GM23338 (cell line): ENCODE results near the gene ISLR2.

Experiments used
- CREB1 ChIP-seq: fragments of 250-450 bp; sonication (Bioruptor Pico); IDR thresholded peaks from 2 replicates; pipeline ENCODE4 v1.5.0; 2020; ENCODE audit warnings: low read depth, mild to moderate bottlenecking, moderate library complexity
- ETS1 ChIP-seq: IDR thresholded peaks from 2 replicates; pipeline ENCODE4 v1.6.1; 2016; ENCODE audit warnings: antibody characterized with exemption
- EZH2 ChIP-seq: fragments of 200-600 bp; sonication (generic); IDR thresholded peaks from one replicate; pipeline ENCODE4 v1.8.0; 2017; ENCODE audit warnings: antibody characterized with exemption, mild to moderate bottlenecking, low read depth; ENCODE audit not compliant: unreplicated experiment
- EZH2phosphoT487 ChIP-seq: fragments of 200-600 bp; sonication (generic); IDR thresholded peaks from one replicate; pipeline ENCODE4 v1.8.1; 2018; ENCODE audit warnings: antibody characterized with exemption; ENCODE audit not compliant: unreplicated experiment
- POLR2AphosphoS5 ChIP-seq: IDR thresholded peaks from 2 replicates; pipeline ENCODE4 v1.6.1; 2016; ENCODE audit warnings: antibody characterized with exemption, low read depth
- ZNF114 ChIP-seq: fragments of 250-450 bp; sonication (Bioruptor Pico); IDR thresholded peaks from 2 replicates; pipeline ENCODE4 v1.5.0; 2020; ENCODE audit warnings: mild to moderate bottlenecking, moderate library complexity
- ZNF331 ChIP-seq: fragments of 250-450 bp; sonication (Bioruptor Pico); IDR thresholded peaks from 2 replicates; pipeline ENCODE4 v1.5.0; 2020; ENCODE audit warnings: low read depth, mild to moderate bottlenecking, moderate library complexity
- TF ChIP-seq, protein P1 (sequence below), 2 experiments: fragments of 200-600 bp in 1 of 2; sonication (generic) in 1 of 2; conservative IDR thresholded peaks; 2 replicates each; pipeline versions ENCODE4 v1.5.1 to v1.6.1; 2016 to 2017; ENCODE audit warnings: antibody characterized with exemption in 2 of 2, low read depth in 2 of 2, mild to moderate bottlenecking in 2 of 2, moderate library complexity in 1 of 2
- TF ChIP-seq, protein P2 (sequence below): IDR thresholded peaks from one replicate; pipeline ENCODE4 v1.6.1; 2018; ENCODE audit warnings: antibody characterized with exemption; ENCODE audit not compliant: unreplicated experiment

DNA sequence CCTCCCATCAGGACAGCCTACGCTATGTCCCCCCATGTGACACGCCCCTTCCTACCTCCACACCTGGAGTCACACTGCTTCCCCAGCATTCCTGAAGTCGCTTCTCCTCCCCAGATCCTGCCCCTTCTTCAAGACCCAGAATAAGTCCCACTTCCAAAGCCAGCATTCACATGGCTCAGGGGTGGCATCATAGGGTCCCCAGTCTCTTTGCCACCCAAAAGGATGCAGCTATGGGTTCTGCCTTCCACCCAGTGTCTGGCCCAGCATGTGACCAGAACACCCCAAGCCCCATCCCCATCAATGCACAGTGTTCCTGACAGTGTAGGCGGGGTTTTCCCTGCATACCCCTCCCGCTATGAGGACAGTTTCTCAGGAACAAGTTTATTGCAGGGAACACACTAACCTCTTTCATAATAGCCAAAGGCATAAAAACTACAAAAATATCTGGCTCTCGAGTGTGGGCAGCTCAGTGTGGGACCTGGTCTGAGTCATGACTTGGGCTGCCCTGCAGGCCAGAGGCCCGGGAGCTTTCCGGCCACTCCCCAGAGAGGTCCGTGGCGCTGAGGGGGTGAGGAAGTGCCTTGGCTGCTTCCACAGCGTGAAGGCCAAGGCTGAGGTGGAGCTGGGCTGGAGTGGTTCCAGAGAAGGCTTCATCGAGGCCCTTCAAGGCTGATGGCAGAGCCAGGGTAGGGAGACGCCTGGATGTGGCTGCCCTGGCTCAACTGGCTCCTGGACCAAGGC is 48.9 kb downstream of the ISLR2 start:
- TF ChIP-seq, protein P1, sequence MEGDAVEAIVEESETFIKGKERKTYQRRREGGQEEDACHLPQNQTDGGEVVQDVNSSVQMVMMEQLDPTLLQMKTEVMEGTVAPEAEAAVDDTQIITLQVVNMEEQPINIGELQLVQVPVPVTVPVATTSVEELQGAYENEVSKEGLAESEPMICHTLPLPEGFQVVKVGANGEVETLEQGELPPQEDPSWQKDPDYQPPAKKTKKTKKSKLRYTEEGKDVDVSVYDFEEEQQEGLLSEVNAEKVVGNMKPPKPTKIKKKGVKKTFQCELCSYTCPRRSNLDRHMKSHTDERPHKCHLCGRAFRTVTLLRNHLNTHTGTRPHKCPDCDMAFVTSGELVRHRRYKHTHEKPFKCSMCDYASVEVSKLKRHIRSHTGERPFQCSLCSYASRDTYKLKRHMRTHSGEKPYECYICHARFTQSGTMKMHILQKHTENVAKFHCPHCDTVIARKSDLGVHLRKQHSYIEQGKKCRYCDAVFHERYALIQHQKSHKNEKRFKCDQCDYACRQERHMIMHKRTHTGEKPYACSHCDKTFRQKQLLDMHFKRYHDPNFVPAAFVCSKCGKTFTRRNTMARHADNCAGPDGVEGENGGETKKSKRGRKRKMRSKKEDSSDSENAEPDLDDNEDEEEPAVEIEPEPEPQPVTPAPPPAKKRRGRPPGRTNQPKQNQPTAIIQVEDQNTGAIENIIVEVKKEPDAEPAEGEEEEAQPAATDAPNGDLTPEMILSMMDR (conservative IDR thresholded peaks at IDR 0.05; ENCODE audit: low read depth in 2 of 2), result no peak
- TF ChIP-seq POLR2AphosphoS5 (no peak), CREB1 (CRISPR knock-in tag) (no peak), EZH2 (no peak), EZH2phosphoT487 (no peak), ETS1 (no peak), ZNF331 (no peak), ZNF114 (no peak)
- TF ChIP-seq, protein P2, sequence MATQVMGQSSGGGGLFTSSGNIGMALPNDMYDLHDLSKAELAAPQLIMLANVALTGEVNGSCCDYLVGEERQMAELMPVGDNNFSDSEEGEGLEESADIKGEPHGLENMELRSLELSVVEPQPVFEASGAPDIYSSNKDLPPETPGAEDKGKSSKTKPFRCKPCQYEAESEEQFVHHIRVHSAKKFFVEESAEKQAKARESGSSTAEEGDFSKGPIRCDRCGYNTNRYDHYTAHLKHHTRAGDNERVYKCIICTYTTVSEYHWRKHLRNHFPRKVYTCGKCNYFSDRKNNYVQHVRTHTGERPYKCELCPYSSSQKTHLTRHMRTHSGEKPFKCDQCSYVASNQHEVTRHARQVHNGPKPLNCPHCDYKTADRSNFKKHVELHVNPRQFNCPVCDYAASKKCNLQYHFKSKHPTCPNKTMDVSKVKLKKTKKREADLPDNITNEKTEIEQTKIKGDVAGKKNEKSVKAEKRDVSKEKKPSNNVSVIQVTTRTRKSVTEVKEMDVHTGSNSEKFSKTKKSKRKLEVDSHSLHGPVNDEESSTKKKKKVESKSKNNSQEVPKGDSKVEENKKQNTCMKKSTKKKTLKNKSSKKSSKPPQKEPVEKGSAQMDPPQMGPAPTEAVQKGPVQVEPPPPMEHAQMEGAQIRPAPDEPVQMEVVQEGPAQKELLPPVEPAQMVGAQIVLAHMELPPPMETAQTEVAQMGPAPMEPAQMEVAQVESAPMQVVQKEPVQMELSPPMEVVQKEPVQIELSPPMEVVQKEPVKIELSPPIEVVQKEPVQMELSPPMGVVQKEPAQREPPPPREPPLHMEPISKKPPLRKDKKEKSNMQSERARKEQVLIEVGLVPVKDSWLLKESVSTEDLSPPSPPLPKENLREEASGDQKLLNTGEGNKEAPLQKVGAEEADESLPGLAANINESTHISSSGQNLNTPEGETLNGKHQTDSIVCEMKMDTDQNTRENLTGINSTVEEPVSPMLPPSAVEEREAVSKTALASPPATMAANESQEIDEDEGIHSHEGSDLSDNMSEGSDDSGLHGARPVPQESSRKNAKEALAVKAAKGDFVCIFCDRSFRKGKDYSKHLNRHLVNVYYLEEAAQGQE, result no peak
